Suprapubic skin (tissue), 4 donors: ENCODE measurements around the gene NTRK1.

Source experiments
- CTCF ChIP-seq, 2 donors: fragments of 200-600 bp in 1 of 2; fragments of 450-650 bp in 1 of 2; sonication (generic) in 1 of 2; IDR thresholded peaks; one replicate each; pipeline ENCODE4 v1.5.1; 2016 to 2019; ENCODE audit warnings: antibody characterized with exemption in 2 of 2, mild to moderate bottlenecking in 1 of 2, moderate library complexity in 1 of 2
- POLR2A ChIP-seq, 2 donors: fragments of 450-650 bp; IDR thresholded peaks; one replicate each; pipeline ENCODE4 v1.6.1; 2017; ENCODE audit warnings: antibody characterized with exemption in 2 of 2, mild to moderate bottlenecking in 2 of 2, moderate library complexity in 2 of 2
- POLR2AphosphoS5 ChIP-seq, 3 donors: sonication (generic); formaldehyde crosslinking; IDR thresholded peaks; one replicate each; pipeline ENCODE4 v1.6.1; 2017; ENCODE audit warnings: antibody characterized with exemption in 3 of 3

- TF ChIP-seq POLR2A (IDR thresholded peaks at IDR 0.05) (no peak), CTCF (IDR thresholded peaks at IDR 0.05) (no peak), POLR2AphosphoS5 (IDR thresholded peaks at IDR 0.05) (no peak)
Observed at GRCh38 chr1:156921053-156921529, 60.4 kb downstream of the NTRK1 start.
